ENCODE measurements around the gene SDHC. TPM values are rescaled to one million over a fixed set of nuclear protein-coding genes. Genes with fewer than 3 reads are reported as not detected.
A peak's percentile ranks its signal among the peaks of the same experiment; 100 is the strongest.
"Not testable (repeated sequence)": the region's sequence is repeated elsewhere in the genome, so short reads cannot be mapped to it uniquely, and the experiment has no call there.

The SDHC gene
- total and polyA plus RNA-seq, 2 donors (not counting 1 experiment from before 2014, with no cell fraction given): 78.3 to 109 TPM

DNA sequence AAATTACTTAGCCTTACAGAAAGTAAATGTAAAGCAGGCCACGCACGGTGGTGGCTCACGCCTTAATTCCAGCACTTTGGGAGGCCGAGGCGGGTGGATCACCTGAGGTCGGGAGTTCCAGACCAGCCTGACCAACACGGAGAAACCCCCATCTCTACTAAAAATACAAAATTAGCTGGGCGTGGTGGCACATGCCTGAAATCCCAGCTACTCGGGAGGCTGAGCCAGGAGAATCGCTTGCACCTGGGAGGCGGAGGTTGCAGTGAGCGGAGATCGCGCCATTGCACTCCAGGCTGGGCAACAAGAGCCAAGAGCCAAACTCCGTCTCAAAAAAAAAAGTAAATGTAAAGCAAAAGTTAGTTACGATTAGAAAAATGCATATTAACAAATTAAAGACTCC, 75.0 kb downstream of the SDHC start:
- H3K36me3 ChIP-seq (replicated peaks in 1 of 2; ENCODE audit: control extremely low read depth in 1 of 2, control insufficient read depth in 1 of 2, extremely low read depth in 1 of 2, insufficient read depth in 2 of 2, low read length in 1 of 2); H4K20me1 ChIP-seq (ENCODE audit: control insufficient read depth, insufficient read depth, low read length, poor library complexity, severe bottlenecking); H3K9me3 ChIP-seq (ENCODE audit: control extremely low read depth in 1 of 3, control insufficient read depth in 2 of 3, insufficient read depth in 1 of 3, low read length in 2 of 3); H3K9me3 Mint-ChIP-seq (ENCODE audit: insufficient read depth); ATAC-seq (ENCODE audit: low read depth); H3K27me3 ChIP-seq (replicated peaks in 1 of 4; ENCODE audit: control extremely low read depth in 1 of 4, control insufficient read depth in 3 of 4, insufficient read depth in 4 of 4, low read length in 3 of 4); DNase-seq; H3K27me3 Mint-ChIP-seq; H3K79me2 ChIP-seq (ENCODE audit: control insufficient read depth, insufficient read depth, low read length): not testable (repeated sequence)
- POLR2A ChIA-PET: interaction anchor here (0.8 to 1.2 kb wide), 4 partner anchors 11 to 1465 kb away, joined by 3 to 6 read pairs (median 4); no protein-coding TSS in a partner anchor
- WGBS (ENCODE audit: insufficient coverage): 93% methylated on average over 9 of the region's 16 CpGs
- CTCF ChIA-PET: interaction anchor here (1.2 to 1.6 kb wide), 3 partner anchors 81 to 187 kb away, joined by 4 read pairs; partner anchors contain the start of gene NDUFS2
- Histone ChIP-seq H3K4me2 (replicated peaks; ENCODE audit: low read depth, low read length, poor library complexity, severe bottlenecking) (peak overlapping the region; percentile 93), H3K4me1 (ENCODE audit: control insufficient read depth in 2 of 2, insufficient read depth in 2 of 2, low read length in 2 of 2) (peaks cover 9 to 14% of the 10 kb centered on the region in 2 donors), H3K9ac (ENCODE audit: low read length) (peak overlapping the region; percentile 87), H3K4me3 (ENCODE audit: control extremely low read depth in 1 of 5, extremely low read depth in 1 of 5, insufficient read depth in 1 of 5, low read depth in 2 of 5, low read length in 4 of 5) (peak overlapping the region; percentile 65 to 89 (median 75)), H3K27ac (ENCODE audit: low read length in 2 of 2) (peak overlapping the region; percentile 83), H2AFZ (ENCODE audit: insufficient read depth, low read depth, low read length, poor library complexity, severe bottlenecking) (peak overlapping the region; percentile 89)
- peak overlapping the region; percentile 94 for H3K27ac Mint-ChIP-seq
- peak overlapping the region; percentile 95 for H3K4me3 Mint-ChIP-seq
- peaks cover 18% of the 10 kb centered on the region for H3K4me1 Mint-ChIP-seq
- intact Hi-C loops (cut with micrococcal nuclease): loop anchor here (2.0 to 10.0 kb wide), 2 partner anchors 186 to 294 kb away; partner anchors contain the start of genes KLHDC9 and NDUFS2

DNA sequence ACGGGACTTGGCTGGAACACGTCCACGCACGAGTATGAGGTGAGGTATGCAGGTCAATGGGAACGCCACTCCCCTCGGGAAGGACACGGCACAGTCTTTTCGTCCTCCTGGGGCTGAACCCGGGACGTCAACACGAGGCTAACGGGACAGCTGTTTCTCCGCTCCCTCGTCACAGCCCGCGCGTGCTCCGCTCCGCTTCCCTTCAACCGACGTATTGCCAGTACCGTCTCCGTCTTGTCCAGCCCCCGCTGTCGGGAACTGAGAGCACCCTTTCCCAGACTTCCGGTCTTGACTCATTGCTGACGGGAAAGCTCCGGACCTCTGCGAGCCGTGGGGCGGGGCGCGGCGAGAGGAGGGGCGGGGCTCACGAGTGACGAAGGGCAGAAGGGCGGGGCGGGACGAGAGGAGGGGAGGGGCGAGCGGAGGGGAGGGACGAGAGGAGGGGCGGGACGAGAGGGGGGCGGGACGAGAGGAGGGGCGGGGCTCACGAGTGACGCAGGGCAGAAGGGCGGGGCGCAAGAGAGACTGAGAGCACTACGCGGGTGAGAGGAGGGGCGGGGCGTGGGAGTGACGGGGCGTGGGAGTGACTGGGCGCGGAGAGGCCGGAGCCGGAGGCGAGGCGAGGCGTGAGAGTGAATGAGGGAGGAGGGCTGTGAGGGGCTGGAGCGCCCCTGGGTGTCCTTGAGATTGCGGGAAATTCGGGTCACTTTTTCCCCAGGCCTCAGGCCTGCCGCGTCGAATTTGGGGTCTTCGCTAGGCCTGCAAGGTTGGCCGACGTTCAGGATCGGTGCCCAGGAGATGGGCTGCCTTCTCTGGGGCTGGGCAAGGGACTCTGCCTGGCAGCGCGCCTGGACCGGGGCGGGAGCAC, 75.7 kb downstream of the SDHC start:
- ATAC-seq (ENCODE audit: low read depth) (peak; percentile 92), DNase-seq (peak; percentile 93)
- Histone ChIP-seq H4K20me1 (ENCODE audit: control insufficient read depth, insufficient read depth, low read length, poor library complexity, severe bottlenecking) (no peaks in the 10 kb centered on the region), H3K4me1 (ENCODE audit: control insufficient read depth in 2 of 2, insufficient read depth in 2 of 2, low read length in 2 of 2) (peaks cover 9 to 14% of the 10 kb centered on the region in 2 donors), H3K4me3 (ENCODE audit: control extremely low read depth in 1 of 5, extremely low read depth in 1 of 5, insufficient read depth in 1 of 5, low read depth in 2 of 5, low read length in 4 of 5) (peak overlapping the region; percentile 65 to 89 (median 80)), H3K9me3 (ENCODE audit: control extremely low read depth in 1 of 3, control insufficient read depth in 2 of 3, insufficient read depth in 1 of 3, low read length in 2 of 3) (no peaks in the 10 kb centered on the region), H3K9ac (ENCODE audit: low read length) (peak overlapping the region; percentile 87), H3K27me3 (replicated peaks in 1 of 4; ENCODE audit: control extremely low read depth in 1 of 4, control insufficient read depth in 3 of 4, insufficient read depth in 4 of 4, low read length in 3 of 4) (no peaks in the 10 kb centered on the region), H3K27ac (ENCODE audit: low read length in 2 of 2) (peak overlapping the region; percentile 83), H3K79me2 (ENCODE audit: control insufficient read depth, insufficient read depth, low read length) (no peaks in the 10 kb centered on the region), H2AFZ (ENCODE audit: insufficient read depth, low read depth, low read length, poor library complexity, severe bottlenecking) (peak overlapping the region; percentile 91), H3K4me2 (replicated peaks; ENCODE audit: low read depth, low read length, poor library complexity, severe bottlenecking) (peak overlapping the region; percentile 93), H3K36me3 (replicated peaks in 1 of 2; ENCODE audit: control extremely low read depth in 1 of 2, control insufficient read depth in 1 of 2, extremely low read depth in 1 of 2, insufficient read depth in 2 of 2, low read length in 1 of 2) (no peaks in the 10 kb centered on the region)
- Mint-ChIP-seq H3K4me3 (peak overlapping the region; percentile 95), H3K27ac (peak overlapping the region; percentile 94), H3K9me3 (ENCODE audit: insufficient read depth) (no peaks in the 10 kb centered on the region), H3K4me1 (peaks cover 18% of the 10 kb centered on the region), H3K27me3 (no peaks in the 10 kb centered on the region)
- TF ChIP-seq EZH2 (IDR thresholded peaks at IDR 0.05; ENCODE audit: borderline replicate concordance, insufficient read depth, low read depth, low read length, poor library complexity, severe bottlenecking): no peak
- TF ChIP-seq, protein P1, sequence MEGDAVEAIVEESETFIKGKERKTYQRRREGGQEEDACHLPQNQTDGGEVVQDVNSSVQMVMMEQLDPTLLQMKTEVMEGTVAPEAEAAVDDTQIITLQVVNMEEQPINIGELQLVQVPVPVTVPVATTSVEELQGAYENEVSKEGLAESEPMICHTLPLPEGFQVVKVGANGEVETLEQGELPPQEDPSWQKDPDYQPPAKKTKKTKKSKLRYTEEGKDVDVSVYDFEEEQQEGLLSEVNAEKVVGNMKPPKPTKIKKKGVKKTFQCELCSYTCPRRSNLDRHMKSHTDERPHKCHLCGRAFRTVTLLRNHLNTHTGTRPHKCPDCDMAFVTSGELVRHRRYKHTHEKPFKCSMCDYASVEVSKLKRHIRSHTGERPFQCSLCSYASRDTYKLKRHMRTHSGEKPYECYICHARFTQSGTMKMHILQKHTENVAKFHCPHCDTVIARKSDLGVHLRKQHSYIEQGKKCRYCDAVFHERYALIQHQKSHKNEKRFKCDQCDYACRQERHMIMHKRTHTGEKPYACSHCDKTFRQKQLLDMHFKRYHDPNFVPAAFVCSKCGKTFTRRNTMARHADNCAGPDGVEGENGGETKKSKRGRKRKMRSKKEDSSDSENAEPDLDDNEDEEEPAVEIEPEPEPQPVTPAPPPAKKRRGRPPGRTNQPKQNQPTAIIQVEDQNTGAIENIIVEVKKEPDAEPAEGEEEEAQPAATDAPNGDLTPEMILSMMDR (IDR thresholded peaks at IDR 0.05): no peak
- intact Hi-C loops (cut with micrococcal nuclease): loop anchor here (1.0 to 10.0 kb wide), 7 partner anchors 9 to 1295 kb away; partner anchors contain the start of genes ATF6, CFAP126, IGSF8 and KLHDC9
- CTCF ChIA-PET: interaction anchor here (0.6 to 1.6 kb wide), 4 partner anchors 10 to 179 kb away, joined by 3 to 4 read pairs (median 4); no protein-coding TSS in a partner anchor
- POLR2A ChIA-PET: interaction anchor here (0.8 to 1.2 kb wide), 6 partner anchors 10 to 1466 kb away, joined by 3 to 6 read pairs (median 4); partner anchors contain the start of gene TOMM40L
- WGBS (ENCODE audit: insufficient coverage): under 1% methylated on average over 55 of the region's 79 CpGs

All from B cell (primary cell).